OCI-LY1 (cell line): Measurements from ENCODE around the gene MRPL33.

Source experiments
- H2AFZ ChIP-seq: fragments of 200-600 bp; sonication (generic), shearing (Covaris generic); 2 replicates; pipeline ENCODE4 v1.6.0; 2014; ENCODE audit warnings: antibody characterized with exemption, mild to moderate bottlenecking, low read length
- H3F3A ChIP-seq: fragments of 200-600 bp; sonication (generic), shearing (Covaris generic); 2 replicates; pipeline ENCODE4 v1.6.0; 2014; ENCODE audit warnings: mild to moderate bottlenecking, antibody characterized with exemption, low read length, moderate library complexity; ENCODE audit not compliant: insufficient read depth
- H3K27ac ChIP-seq: fragments of 200-600 bp; sonication (generic); 2 replicates; pipeline ENCODE4 v1.5.1; 2014; ENCODE audit warnings: low read length, mixed run types, mild to moderate bottlenecking, low read depth; ENCODE audit not compliant: poor library complexity, severe bottlenecking
- H3K27me3 ChIP-seq: fragments of 200-600 bp; sonication (generic); 2 replicates; pipeline ENCODE4 v1.6.0; 2014; ENCODE audit warnings: antibody characterized with exemption, mild to moderate bottlenecking, low read length, moderate library complexity; ENCODE audit not compliant: insufficient read depth
- H3K36me3 ChIP-seq: fragments of 200-600 bp; sonication (generic); 2 replicates; pipeline ENCODE4 v1.6.1; 2014; ENCODE audit warnings: mild to moderate bottlenecking, antibody characterized with exemption, low read length, moderate library complexity, mixed read lengths; ENCODE audit not compliant: insufficient read depth
- H3K4me1 ChIP-seq: fragments of 200-600 bp; sonication (generic); 2 replicates; pipeline ENCODE4 v1.5.1; 2014; ENCODE audit warnings: mild to moderate bottlenecking, low read length, moderate library complexity; ENCODE audit not compliant: insufficient read depth, severe bottlenecking
- H3K4me2 ChIP-seq: fragments of 200-600 bp; sonication (generic), shearing (Covaris generic); 2 replicates; pipeline ENCODE4 v1.6.1; 2014; ENCODE audit warnings: low read length
- H3K4me3 ChIP-seq: fragments of 200-600 bp; sonication (generic); 2 replicates; pipeline ENCODE4 v1.5.1; 2014; ENCODE audit warnings: low read length, low read depth, mild to moderate bottlenecking, mixed read lengths; ENCODE audit not compliant: poor library complexity, severe bottlenecking
- H3K79me2 ChIP-seq: fragments of 200-600 bp; shearing (Covaris generic); 2 replicates; pipeline ENCODE4 v1.6.1; 2016; ENCODE audit warnings: mixed run types, low read length, mixed read lengths; ENCODE audit not compliant: insufficient read depth
- H3K9ac ChIP-seq: fragments of 200-600 bp; sonication (generic), shearing (Covaris generic); 2 replicates; pipeline ENCODE4 v1.6.1; 2014; ENCODE audit warnings: mild to moderate bottlenecking, low read length, mixed read lengths
- H3K9me2 ChIP-seq: fragments of 200-600 bp; sonication (generic), shearing (Covaris generic); 2 replicates; pipeline ENCODE4 v1.6.1; 2014; ENCODE audit warnings: low read depth, mild to moderate bottlenecking, low read length, mixed read lengths
- H3K9me3 ChIP-seq: fragments of 200-600 bp; shearing (Covaris generic); 2 replicates; pipeline ENCODE4 v1.6.1; 2014; ENCODE audit warnings: low read length, mixed read lengths
- H4K20me1 ChIP-seq: fragments of 200-600 bp; sonication (generic), shearing (Covaris generic); 2 replicates; pipeline ENCODE4 v1.6.0; 2016; ENCODE audit warnings: mild to moderate bottlenecking, low read length; ENCODE audit not compliant: insufficient read depth
- EZH2 ChIP-seq: fragments of 200-600 bp; sonication (generic), shearing (Covaris generic); IDR thresholded peaks from 2 replicates; pipeline ENCODE4 v1.8.0; 2017; ENCODE audit warnings: borderline replicate concordance, mixed run types, mild to moderate bottlenecking, antibody characterized with exemption, low read length, moderate library complexity, mixed read lengths
- TF ChIP-seq, protein P1 (sequence below): fragments of 200-600 bp; sonication (generic), shearing (Covaris generic); IDR thresholded peaks from 2 replicates; pipeline ENCODE4 v1.5.1; 2017; ENCODE audit warnings: mild to moderate bottlenecking, antibody characterized with exemption, low read length, moderate library complexity, mixed read lengths

MRPL33 gene

DNA sequence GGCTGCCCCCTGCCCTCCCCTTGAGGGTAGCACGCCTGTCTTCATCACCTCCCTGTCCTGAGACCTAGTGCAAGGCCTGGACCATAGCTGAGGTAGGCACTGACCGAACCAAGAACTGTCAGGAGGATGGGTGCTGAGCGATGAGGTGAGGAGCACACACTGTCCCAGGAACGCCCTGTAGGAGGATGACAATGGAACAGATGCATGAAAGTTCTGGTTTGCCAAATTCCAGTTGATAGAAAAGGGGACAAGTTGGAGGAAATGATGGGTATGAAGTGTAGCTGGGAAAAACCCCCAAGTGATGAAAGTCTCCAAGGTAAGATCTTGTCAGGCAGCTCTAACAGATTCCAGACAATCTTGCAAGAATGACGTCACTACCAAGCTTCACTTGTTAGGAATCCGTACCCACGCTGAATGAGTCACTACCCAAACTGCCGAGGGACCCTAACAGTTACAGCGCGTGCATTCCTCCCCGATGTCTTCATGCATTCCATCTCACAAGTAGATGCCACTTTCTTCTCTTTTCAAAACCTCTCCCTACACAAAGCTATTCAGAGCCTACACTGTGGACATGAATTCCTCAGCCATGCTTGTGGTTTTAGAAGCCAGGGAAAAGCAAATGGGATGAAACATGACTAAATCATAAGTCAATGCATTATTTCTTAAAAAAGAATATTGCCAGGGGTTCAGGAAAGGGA, 27.6 kb downstream of the MRPL33 start:
- no peaks in the 10 kb centered on the region for H3K9me2 ChIP-seq
- no peaks in the 10 kb centered on the region for H3K9me3 ChIP-seq
- TF ChIP-seq, protein P1, sequence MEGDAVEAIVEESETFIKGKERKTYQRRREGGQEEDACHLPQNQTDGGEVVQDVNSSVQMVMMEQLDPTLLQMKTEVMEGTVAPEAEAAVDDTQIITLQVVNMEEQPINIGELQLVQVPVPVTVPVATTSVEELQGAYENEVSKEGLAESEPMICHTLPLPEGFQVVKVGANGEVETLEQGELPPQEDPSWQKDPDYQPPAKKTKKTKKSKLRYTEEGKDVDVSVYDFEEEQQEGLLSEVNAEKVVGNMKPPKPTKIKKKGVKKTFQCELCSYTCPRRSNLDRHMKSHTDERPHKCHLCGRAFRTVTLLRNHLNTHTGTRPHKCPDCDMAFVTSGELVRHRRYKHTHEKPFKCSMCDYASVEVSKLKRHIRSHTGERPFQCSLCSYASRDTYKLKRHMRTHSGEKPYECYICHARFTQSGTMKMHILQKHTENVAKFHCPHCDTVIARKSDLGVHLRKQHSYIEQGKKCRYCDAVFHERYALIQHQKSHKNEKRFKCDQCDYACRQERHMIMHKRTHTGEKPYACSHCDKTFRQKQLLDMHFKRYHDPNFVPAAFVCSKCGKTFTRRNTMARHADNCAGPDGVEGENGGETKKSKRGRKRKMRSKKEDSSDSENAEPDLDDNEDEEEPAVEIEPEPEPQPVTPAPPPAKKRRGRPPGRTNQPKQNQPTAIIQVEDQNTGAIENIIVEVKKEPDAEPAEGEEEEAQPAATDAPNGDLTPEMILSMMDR: no peak
- TF ChIP-seq EZH2: no peak
- no peaks in the 10 kb centered on the region for H3K4me1 ChIP-seq
- no peak overlapping the region for H3K9ac ChIP-seq
- no peaks in the 10 kb centered on the region for H3K36me3 ChIP-seq
- no peaks in the 10 kb centered on the region for H3K79me2 ChIP-seq
- H3K4me3 ChIP-seq: no peak overlapping the region
- H4K20me1 ChIP-seq: no peaks in the 10 kb centered on the region
- H3K4me2 ChIP-seq: no peak overlapping the region
- H3K27me3 ChIP-seq: no peaks in the 10 kb centered on the region
- no peaks in the 10 kb centered on the region for H3F3A ChIP-seq
- no peak overlapping the region for H2AFZ ChIP-seq
- H3K27ac ChIP-seq: no peak overlapping the region

DNA sequence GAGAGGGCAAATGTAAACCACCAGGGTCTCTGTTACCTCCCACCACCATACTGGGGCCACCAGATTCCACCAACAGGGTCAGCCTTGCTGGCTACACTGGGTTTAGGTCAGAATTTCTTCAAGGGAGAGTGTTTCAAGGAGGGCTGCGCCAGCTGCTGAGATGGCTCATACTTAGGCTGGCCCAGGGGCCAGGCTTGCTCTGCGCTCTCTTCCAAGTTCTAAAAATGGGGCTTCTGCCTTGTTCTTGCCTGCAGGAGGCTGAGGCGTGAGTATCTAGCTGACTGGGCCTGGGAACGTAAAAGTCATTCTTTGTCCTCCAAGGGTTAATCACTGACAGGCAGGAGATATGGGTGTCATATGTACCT, 28.1 kb downstream of the MRPL33 start:
- Histone ChIP-seq H3K4me1 (no peaks in the 10 kb centered on the region), H3K9me3 (no peaks in the 10 kb centered on the region), H3K27ac (no peak overlapping the region), H3K9me2 (no peaks in the 10 kb centered on the region), H3K9ac (no peak overlapping the region), H2AFZ (no peak overlapping the region), H3K4me2 (no peak overlapping the region), H3K79me2 (no peaks in the 10 kb centered on the region), H4K20me1 (no peaks in the 10 kb centered on the region), H3K36me3 (no peaks in the 10 kb centered on the region), H3F3A (no peaks in the 10 kb centered on the region), H3K4me3 (no peak overlapping the region), H3K27me3 (no peaks in the 10 kb centered on the region)
- TF ChIP-seq, protein P1: no peak
- no peak for TF ChIP-seq EZH2

DNA sequence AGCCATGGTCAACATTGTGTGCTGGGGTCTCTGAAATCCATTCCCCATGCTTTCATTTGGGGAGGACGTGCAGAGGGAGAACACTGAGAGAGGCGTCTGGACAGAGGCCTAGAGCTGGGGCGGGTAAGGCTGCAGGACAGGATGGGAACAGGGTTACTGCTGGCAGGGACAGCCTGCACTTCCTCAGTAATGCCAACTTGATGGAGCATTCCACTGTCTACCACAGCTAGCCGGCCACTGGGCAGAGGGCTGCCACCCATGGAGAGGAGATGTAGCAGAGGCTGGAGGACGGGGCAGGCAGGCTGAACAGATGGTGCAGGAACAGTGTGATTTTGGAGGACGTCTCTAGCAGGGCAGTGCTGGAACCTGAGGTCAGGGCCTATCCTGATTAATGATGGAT, 29.3 kb downstream of the MRPL33 start:
- no peaks in the 10 kb centered on the region for H3K27me3 ChIP-seq
- no peaks in the 10 kb centered on the region for H4K20me1 ChIP-seq
- no peaks in the 10 kb centered on the region for H3K9me3 ChIP-seq
- no peaks in the 10 kb centered on the region for H3K36me3 ChIP-seq
- no peak overlapping the region for H3K4me2 ChIP-seq
- H3K79me2 ChIP-seq: no peaks in the 10 kb centered on the region
- no peaks in the 10 kb centered on the region for H3F3A ChIP-seq
- no peak overlapping the region for H3K4me3 ChIP-seq
- no peak overlapping the region for H2AFZ ChIP-seq
- no peak for TF ChIP-seq EZH2
- TF ChIP-seq, protein P1: no peak
- no peak overlapping the region for H3K9ac ChIP-seq
- no peak overlapping the region for H3K27ac ChIP-seq
- H3K4me1 ChIP-seq: no peaks in the 10 kb centered on the region
- H3K9me2 ChIP-seq: no peaks in the 10 kb centered on the region
